Calu3 (cell line): ENCODE measurements around the gene PAGE4. TPM values are rescaled to one million over a fixed set of nuclear protein-coding genes. Genes with fewer than 3 reads are reported as not detected.

Experiments used
- BruUV-seq: library from RNA; stranded (reverse); fragments of 400-500 nt; replicated peaks from 2 replicates; lab custom pipeline; 2021; lab: Mats Ljungman, UMichigan
- CTCF ChIA-PET: fragments of 300-600 bp; sonication (Branson Sonifier 250); formaldehyde crosslinking; loops from one replicate; lab custom pipeline; 2022; ENCODE audit warnings: antibody characterized with exemption; lab: Charles Lee
- DNase-seq: peaks from one replicate; pipeline ENCODE4 v3.0.0; 2022
- H3K27ac Mint-ChIP-seq: one replicate; pipeline ENCODE4 v1.8.0; 2022; ENCODE audit warnings: mixed read lengths; ENCODE audit not compliant: unreplicated experiment
- H3K27me3 Mint-ChIP-seq: one replicate; pipeline ENCODE4 v1.8.0; 2022; ENCODE audit warnings: mixed read lengths; ENCODE audit not compliant: unreplicated experiment
- H3K36me3 Mint-ChIP-seq: one replicate; pipeline ENCODE4 v1.8.0; 2022; ENCODE audit warnings: mild to moderate bottlenecking, moderate library complexity, mixed read lengths; ENCODE audit not compliant: insufficient read depth, unreplicated experiment
- H3K4me1 Mint-ChIP-seq: one replicate; pipeline ENCODE4 v1.8.0; 2022; ENCODE audit warnings: mild to moderate bottlenecking, low read depth, mixed read lengths; ENCODE audit not compliant: unreplicated experiment
- H3K4me3 Mint-ChIP-seq: one replicate; pipeline ENCODE4 v1.8.0; 2022; ENCODE audit warnings: mild to moderate bottlenecking, low read depth, moderate library complexity, mixed read lengths; ENCODE audit not compliant: unreplicated experiment
- H3K9me3 Mint-ChIP-seq: one replicate; pipeline ENCODE4 v1.8.0; 2022; ENCODE audit warnings: low read depth, mixed read lengths; ENCODE audit not compliant: unreplicated experiment
- CTCF ChIP-seq: fragments of 200-600 bp; IDR thresholded peaks from one replicate; pipeline ENCODE4 v1.8.0; 2022; ENCODE audit warnings: antibody characterized with exemption; ENCODE audit not compliant: unreplicated experiment
- intact Hi-C: fragments of 100-400 bp; cut with micrococcal nuclease; formaldehyde crosslinking; loops from one replicate; pipeline ENCODE4 v1.10.0; 2022; ENCODE audit not compliant: unreplicated experiment
- total RNA-seq: library from RNA; stranded (reverse); gene quantifications from 2 replicates; pipeline ENCODE4 v1.2.3, GENCODE V29; 2022

PAGE4 gene
- total RNA-seq, 1 experiment from 2014 or later: not detected

- no peaks in the 10 kb centered on the region for H3K36me3 Mint-ChIP-seq
- no peak for TF ChIP-seq CTCF
Measured at GRCh38 chrX:49853661-49854060, 24.6 kb downstream of the PAGE4 start.

GRCh38 chrX:49856819-49857218 is 27.7 kb downstream of the PAGE4 start:
- CTCF ChIA-PET: no interaction called here
- intact Hi-C loops: no loop called here
- Mint-ChIP-seq H3K36me3 (no peaks in the 10 kb centered on the region), H3K27ac (no peak overlapping the region), H3K4me1 (no peaks in the 10 kb centered on the region), H3K9me3 (no peaks in the 10 kb centered on the region), H3K4me3 (no peak overlapping the region), H3K27me3 (peaks cover 68% of the 10 kb centered on the region)
- no peak for TF ChIP-seq CTCF
- BruUV-seq: no TSS peak
- no peak for DNase-seq

More at GRCh38 chrX:49853661-49854060, 24.6 kb downstream of the PAGE4 start:
- intact Hi-C loops: no loop called here
- peaks cover 73% of the 10 kb centered on the region for H3K27me3 Mint-ChIP-seq
- DNase-seq: no peak
- BruUV-seq: no TSS peak
- H3K27ac Mint-ChIP-seq: no peak overlapping the region
- H3K4me3 Mint-ChIP-seq: no peak overlapping the region
- no peaks in the 10 kb centered on the region for H3K9me3 Mint-ChIP-seq
- no peaks in the 10 kb centered on the region for H3K4me1 Mint-ChIP-seq
- CTCF ChIA-PET: no interaction called here

GRCh38 chrX:49858341-49858740 is 29.2 kb downstream of the PAGE4 start:
- CTCF ChIA-PET: no interaction called here
- H3K4me3 Mint-ChIP-seq: no peak overlapping the region
- TF ChIP-seq CTCF: no peak
- no peaks in the 10 kb centered on the region for H3K4me1 Mint-ChIP-seq
- no peak for DNase-seq
- H3K9me3 Mint-ChIP-seq: no peaks in the 10 kb centered on the region
- peaks cover 70% of the 10 kb centered on the region for H3K27me3 Mint-ChIP-seq
- intact Hi-C loops: no loop called here
- no TSS peak for BruUV-seq
- no peaks in the 10 kb centered on the region for H3K36me3 Mint-ChIP-seq
- H3K27ac Mint-ChIP-seq: no peak overlapping the region

GRCh38 chrX:49859491-49859890 is 30.4 kb downstream of the PAGE4 start:
- no TSS peak for BruUV-seq
- no peaks in the 10 kb centered on the region for H3K4me1 Mint-ChIP-seq
- H3K9me3 Mint-ChIP-seq: no peaks in the 10 kb centered on the region
- DNase-seq: no peak
- intact Hi-C loops: no loop called here
- H3K36me3 Mint-ChIP-seq: no peaks in the 10 kb centered on the region
- TF ChIP-seq CTCF: no peak
- H3K4me3 Mint-ChIP-seq: no peak overlapping the region
- H3K27ac Mint-ChIP-seq: no peak overlapping the region
- H3K27me3 Mint-ChIP-seq: peaks cover 60% of the 10 kb centered on the region
- CTCF ChIA-PET: no interaction called here
